ENCODE measurements around the gene GRIA1.

GRIA1 gene

GRCh38 chr5:153756540-153756939 lies 266.1 kb downstream of the GRIA1 start:
- Histone ChIP-seq H3K36me3 (ENCODE audit: insufficient read depth, low read length) (no peaks in the 10 kb centered on the region), H2AFZ (ENCODE audit: low read length) (no peak overlapping the region), H3K79me2 (ENCODE audit: insufficient read depth, low read length) (no peaks in the 10 kb centered on the region), H3K4me1 (ENCODE audit: insufficient read depth, low read length, poor library complexity, severe bottlenecking) (no peaks in the 10 kb centered on the region), H3K4me3 (ENCODE audit: low read length, poor library complexity, severe bottlenecking) (no peak overlapping the region), H3K4me2 (ENCODE audit: low read depth, low read length, poor library complexity, severe bottlenecking) (no peak overlapping the region), H3K9ac (ENCODE audit: low read depth, low read length, poor library complexity, severe bottlenecking) (no peak overlapping the region), H3K9me3 (ENCODE audit: insufficient read depth, low read depth, low read length) (no peaks in the 10 kb centered on the region), H3K27me3 (ENCODE audit: insufficient read depth, low read length, poor library complexity, severe bottlenecking) (no peaks in the 10 kb centered on the region), H3F3A (ENCODE audit: low read depth) (no peaks in the 10 kb centered on the region), H4K20me1 (ENCODE audit: insufficient read depth, low read length, poor library complexity, severe bottlenecking) (no peaks in the 10 kb centered on the region), H3K9me2 (replicated peaks; ENCODE audit: low read depth, low read length) (no peaks in the 10 kb centered on the region)
- TF ChIP-seq EZH2phosphoT487 (IDR thresholded peaks at IDR 0.05; ENCODE audit: borderline replicate concordance) (no peak), CTCF (conservative IDR thresholded peaks at IDR 0.05; ENCODE audit: low read length) (no peak)

- Histone ChIP-seq H3K4me2 (ENCODE audit: low read depth, low read length, poor library complexity, severe bottlenecking) (no peak overlapping the region), H3K79me2 (ENCODE audit: insufficient read depth, low read length) (no peaks in the 10 kb centered on the region), H3F3A (ENCODE audit: low read depth) (no peaks in the 10 kb centered on the region), H3K27me3 (ENCODE audit: insufficient read depth, low read length, poor library complexity, severe bottlenecking) (no peaks in the 10 kb centered on the region), H3K9me2 (replicated peaks; ENCODE audit: low read depth, low read length) (no peaks in the 10 kb centered on the region), H3K9ac (ENCODE audit: low read depth, low read length, poor library complexity, severe bottlenecking) (no peak overlapping the region), H3K9me3 (ENCODE audit: insufficient read depth, low read depth, low read length) (no peaks in the 10 kb centered on the region), H3K4me1 (ENCODE audit: insufficient read depth, low read length, poor library complexity, severe bottlenecking) (no peaks in the 10 kb centered on the region), H3K36me3 (ENCODE audit: insufficient read depth, low read length) (no peaks in the 10 kb centered on the region), H3K4me3 (ENCODE audit: low read length, poor library complexity, severe bottlenecking) (no peak overlapping the region), H4K20me1 (ENCODE audit: insufficient read depth, low read length, poor library complexity, severe bottlenecking) (no peaks in the 10 kb centered on the region), H2AFZ (ENCODE audit: low read length) (no peak overlapping the region)
- no peak for TF ChIP-seq EZH2phosphoT487 (IDR thresholded peaks at IDR 0.05; ENCODE audit: borderline replicate concordance)
- no peak for TF ChIP-seq CTCF (conservative IDR thresholded peaks at IDR 0.05; ENCODE audit: low read length)
Measured at GRCh38 chr5:153765987-153766386, 275.5 kb downstream of the GRIA1 start.

GRCh38 chr5:153767221-153768188 lies 277.0 kb downstream of the GRIA1 start:
- TF ChIP-seq CTCF (conservative IDR thresholded peaks at IDR 0.05; ENCODE audit: low read length) (no peak), EZH2phosphoT487 (IDR thresholded peaks at IDR 0.05; ENCODE audit: borderline replicate concordance) (no peak)
- H3K4me1 ChIP-seq (ENCODE audit: insufficient read depth, low read length, poor library complexity, severe bottlenecking): no peaks in the 10 kb centered on the region
- H3K4me2 ChIP-seq (ENCODE audit: low read depth, low read length, poor library complexity, severe bottlenecking): no peak overlapping the region
- H3K27me3 ChIP-seq (ENCODE audit: insufficient read depth, low read length, poor library complexity, severe bottlenecking): no peaks in the 10 kb centered on the region
- no peak overlapping the region for H3K9ac ChIP-seq (ENCODE audit: low read depth, low read length, poor library complexity, severe bottlenecking)
- no peak overlapping the region for H3K4me3 ChIP-seq (ENCODE audit: low read length, poor library complexity, severe bottlenecking)
- no peaks in the 10 kb centered on the region for H3K9me3 ChIP-seq (ENCODE audit: insufficient read depth, low read depth, low read length)
- H3K79me2 ChIP-seq (ENCODE audit: insufficient read depth, low read length): no peaks in the 10 kb centered on the region
- H3F3A ChIP-seq (ENCODE audit: low read depth): no peaks in the 10 kb centered on the region
- H3K36me3 ChIP-seq (ENCODE audit: insufficient read depth, low read length): no peaks in the 10 kb centered on the region
- H4K20me1 ChIP-seq (ENCODE audit: insufficient read depth, low read length, poor library complexity, severe bottlenecking): no peaks in the 10 kb centered on the region
- H3K9me2 ChIP-seq (replicated peaks; ENCODE audit: low read depth, low read length): no peaks in the 10 kb centered on the region
- H2AFZ ChIP-seq (ENCODE audit: low read length): no peak overlapping the region

All from Loucy (cell line).